ENCODE results near the gene NHERF1.

The NHERF1 gene

DNA sequence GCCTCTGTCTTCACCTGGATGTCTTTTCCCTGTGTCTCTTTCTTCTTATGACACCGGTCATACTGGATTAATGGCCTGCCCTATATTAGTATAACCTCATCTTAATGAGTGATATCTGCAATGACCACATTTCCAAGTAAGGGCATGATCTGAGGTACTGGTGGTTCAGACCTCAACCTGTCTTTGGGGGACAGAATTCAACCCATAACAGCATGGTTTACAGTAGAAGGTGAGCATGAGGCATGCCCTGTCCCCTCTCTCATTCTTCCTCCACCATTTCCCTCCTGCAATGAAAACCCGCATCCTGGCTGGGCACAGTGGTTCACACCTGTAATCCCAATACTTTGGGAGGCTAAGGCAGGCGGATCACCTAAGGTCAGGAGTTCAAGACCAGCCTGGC, 14.2 kb upstream of the NHERF1 start:
- ATAC-seq (ENCODE audit: low read depth): no peak
- peaks cover 38% of the 10 kb centered on the region for H3K27me3 ChIP-seq (ENCODE audit: insufficient read depth, poor library complexity, severe bottlenecking)
- no peak overlapping the region for H3K27ac ChIP-seq (ENCODE audit: poor library complexity, severe bottlenecking)
- no peak overlapping the region for H3K4me3 ChIP-seq (ENCODE audit: severe bottlenecking)
- TF ChIP-seq, protein P1, sequence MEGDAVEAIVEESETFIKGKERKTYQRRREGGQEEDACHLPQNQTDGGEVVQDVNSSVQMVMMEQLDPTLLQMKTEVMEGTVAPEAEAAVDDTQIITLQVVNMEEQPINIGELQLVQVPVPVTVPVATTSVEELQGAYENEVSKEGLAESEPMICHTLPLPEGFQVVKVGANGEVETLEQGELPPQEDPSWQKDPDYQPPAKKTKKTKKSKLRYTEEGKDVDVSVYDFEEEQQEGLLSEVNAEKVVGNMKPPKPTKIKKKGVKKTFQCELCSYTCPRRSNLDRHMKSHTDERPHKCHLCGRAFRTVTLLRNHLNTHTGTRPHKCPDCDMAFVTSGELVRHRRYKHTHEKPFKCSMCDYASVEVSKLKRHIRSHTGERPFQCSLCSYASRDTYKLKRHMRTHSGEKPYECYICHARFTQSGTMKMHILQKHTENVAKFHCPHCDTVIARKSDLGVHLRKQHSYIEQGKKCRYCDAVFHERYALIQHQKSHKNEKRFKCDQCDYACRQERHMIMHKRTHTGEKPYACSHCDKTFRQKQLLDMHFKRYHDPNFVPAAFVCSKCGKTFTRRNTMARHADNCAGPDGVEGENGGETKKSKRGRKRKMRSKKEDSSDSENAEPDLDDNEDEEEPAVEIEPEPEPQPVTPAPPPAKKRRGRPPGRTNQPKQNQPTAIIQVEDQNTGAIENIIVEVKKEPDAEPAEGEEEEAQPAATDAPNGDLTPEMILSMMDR (IDR thresholded peaks at IDR 0.05; ENCODE audit: poor library complexity, severe bottlenecking): no peak
- H3K9me3 ChIP-seq (ENCODE audit: severe bottlenecking): no peaks in the 10 kb centered on the region
- no peaks in the 10 kb centered on the region for H3K36me3 ChIP-seq (ENCODE audit: low read depth)
- no peak for DNase-seq (ENCODE audit: low spot score)
- no peaks in the 10 kb centered on the region for H3K4me1 ChIP-seq (ENCODE audit: insufficient read depth, poor library complexity, severe bottlenecking)

GRCh38 chr17:74736513-74737298, 11.7 kb upstream of the NHERF1 start, which contains the start of gene RAB37:
Gene RAB37, plus strand, starts transcription at chr17:74737256. Its CDS starts 17 bp downstream, at chr17:74737273.
- Histone ChIP-seq H3K36me3 (ENCODE audit: low read depth) (no peaks in the 10 kb centered on the region), H3K27me3 (ENCODE audit: insufficient read depth, poor library complexity, severe bottlenecking) (peaks cover 38% of the 10 kb centered on the region), H3K9me3 (ENCODE audit: severe bottlenecking) (no peaks in the 10 kb centered on the region), H3K4me1 (ENCODE audit: insufficient read depth, poor library complexity, severe bottlenecking) (no peaks in the 10 kb centered on the region), H3K4me3 (ENCODE audit: severe bottlenecking) (peak within 1 kb of the TSS; percentile 6), H3K27ac (ENCODE audit: poor library complexity, severe bottlenecking) (no peak within 1 kb of the TSS)
- TF ChIP-seq, protein P1 (IDR thresholded peaks at IDR 0.05; ENCODE audit: poor library complexity, severe bottlenecking): no peak
- peak; percentile 12; the same call in 2 of the 3 replicates for ATAC-seq (ENCODE audit: low read depth)
- DNase-seq (ENCODE audit: low spot score): no peak

DNA sequence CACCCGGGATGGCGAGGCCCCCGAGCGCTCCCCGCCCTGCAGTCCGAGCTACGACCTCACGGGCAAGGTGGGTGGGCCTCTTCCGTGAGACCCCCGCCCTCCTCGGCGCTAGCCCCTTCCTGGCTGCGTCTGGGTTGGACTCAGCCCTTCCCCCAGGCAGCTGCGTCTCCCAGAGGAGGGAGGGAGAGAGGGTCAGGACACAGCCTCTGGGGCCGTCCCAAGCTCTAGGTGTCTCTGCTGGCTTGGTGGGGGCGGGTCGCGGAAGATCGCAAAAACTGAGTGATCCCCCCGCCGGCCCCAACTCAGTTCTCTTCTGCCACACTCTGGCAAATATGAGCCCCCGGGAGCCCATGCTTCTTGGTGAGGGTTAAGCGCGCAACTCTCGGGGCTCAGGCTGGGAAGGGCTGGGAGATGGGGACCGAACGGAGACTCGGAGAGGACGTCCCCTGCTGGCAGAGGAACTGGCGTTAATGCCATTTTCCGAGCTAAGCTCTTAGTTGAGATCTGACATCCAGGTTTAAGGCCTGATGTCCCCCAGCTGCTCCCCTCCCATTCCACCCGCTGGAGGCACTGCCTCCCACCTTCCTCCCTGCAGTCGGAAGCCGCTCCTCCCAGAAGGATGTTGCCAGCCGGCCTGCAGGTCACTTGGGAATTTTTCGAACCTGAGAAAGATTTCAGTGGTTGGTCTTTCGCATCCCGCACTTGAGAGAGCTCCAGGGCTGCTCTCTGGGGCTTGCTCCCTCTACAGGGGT, 11.0 kb upstream of the NHERF1 start:
- Histone ChIP-seq H3K4me3 (ENCODE audit: severe bottlenecking) (peak overlapping the region; percentile 6), H3K36me3 (ENCODE audit: low read depth) (no peaks in the 10 kb centered on the region), H3K27me3 (ENCODE audit: insufficient read depth, poor library complexity, severe bottlenecking) (peaks cover 38% of the 10 kb centered on the region), H3K9me3 (ENCODE audit: severe bottlenecking) (no peaks in the 10 kb centered on the region), H3K27ac (ENCODE audit: poor library complexity, severe bottlenecking) (no peak overlapping the region), H3K4me1 (ENCODE audit: insufficient read depth, poor library complexity, severe bottlenecking) (no peaks in the 10 kb centered on the region)
- DNase-seq (ENCODE audit: low spot score) (no peak), ATAC-seq (ENCODE audit: low read depth) (no peak)
- TF ChIP-seq, protein P1 (IDR thresholded peaks at IDR 0.05; ENCODE audit: poor library complexity, severe bottlenecking): peak; percentile 10

DNA sequence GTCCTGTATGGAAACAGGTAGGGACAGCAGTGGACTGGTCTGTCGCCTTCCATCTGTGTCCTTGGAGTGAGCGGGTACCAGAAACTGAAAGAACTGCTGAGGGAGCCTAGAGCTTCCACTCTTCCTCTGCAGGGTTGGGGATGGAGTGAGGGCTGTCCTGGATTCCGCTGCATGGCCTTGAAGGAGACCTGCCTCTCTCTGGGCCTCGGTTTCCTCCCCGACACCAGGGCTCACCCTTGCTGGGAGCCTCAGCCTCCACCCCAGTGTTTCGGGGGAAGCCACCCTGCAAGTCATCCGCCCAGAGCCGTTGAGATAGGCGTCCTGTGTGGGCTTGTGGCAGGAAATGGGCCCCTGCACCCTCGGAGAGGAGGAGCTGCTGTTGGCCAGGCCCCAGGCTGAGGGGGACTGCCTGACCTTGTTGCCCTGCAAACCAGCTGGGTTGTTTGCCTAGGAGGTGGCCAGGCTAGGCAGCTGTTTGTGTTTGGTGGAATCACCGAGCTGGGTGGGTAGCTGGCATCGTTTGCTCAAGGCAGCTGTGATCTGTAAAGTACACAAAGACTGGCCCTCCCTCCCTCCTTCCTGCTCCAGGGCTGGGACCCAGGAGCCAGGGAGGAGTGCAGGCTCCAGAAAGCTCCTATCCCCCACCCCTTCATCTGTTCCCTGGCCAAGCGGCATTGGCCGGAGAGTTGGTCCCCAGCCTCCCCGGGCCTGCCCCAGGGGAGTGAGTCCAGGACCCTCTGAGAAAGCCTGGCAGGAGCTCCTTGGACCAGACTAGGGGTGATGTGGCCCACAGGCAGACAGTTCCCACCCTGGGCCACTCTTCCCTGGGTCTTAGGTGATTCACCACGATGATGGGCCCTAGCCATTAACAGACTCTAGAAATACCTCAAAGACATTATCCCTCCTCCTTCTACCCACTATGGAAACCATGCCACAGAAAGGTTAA, 10.1 kb upstream of the NHERF1 start:
- TF ChIP-seq, protein P1 (IDR thresholded peaks at IDR 0.05; ENCODE audit: poor library complexity, severe bottlenecking): no peak
- no peak overlapping the region for H3K4me3 ChIP-seq (ENCODE audit: severe bottlenecking)
- H3K9me3 ChIP-seq (ENCODE audit: severe bottlenecking): no peaks in the 10 kb centered on the region
- peaks cover 38% of the 10 kb centered on the region for H3K27me3 ChIP-seq (ENCODE audit: insufficient read depth, poor library complexity, severe bottlenecking)
- H3K4me1 ChIP-seq (ENCODE audit: insufficient read depth, poor library complexity, severe bottlenecking): no peaks in the 10 kb centered on the region
- no peak overlapping the region for H3K27ac ChIP-seq (ENCODE audit: poor library complexity, severe bottlenecking)
- H3K36me3 ChIP-seq (ENCODE audit: low read depth): no peaks in the 10 kb centered on the region
- ATAC-seq (ENCODE audit: low read depth) (no peak; the same call in 2 of the 3 replicates), DNase-seq (ENCODE audit: low spot score) (no peak)
